ENCODE data around the gene CA10. TPM values are rescaled to one million over a fixed set of nuclear protein-coding genes. Genes with fewer than 3 reads are reported as not detected.

Gene CA10
- total RNA-seq, 6 experiments from 2014 or later = not detected

DNA sequence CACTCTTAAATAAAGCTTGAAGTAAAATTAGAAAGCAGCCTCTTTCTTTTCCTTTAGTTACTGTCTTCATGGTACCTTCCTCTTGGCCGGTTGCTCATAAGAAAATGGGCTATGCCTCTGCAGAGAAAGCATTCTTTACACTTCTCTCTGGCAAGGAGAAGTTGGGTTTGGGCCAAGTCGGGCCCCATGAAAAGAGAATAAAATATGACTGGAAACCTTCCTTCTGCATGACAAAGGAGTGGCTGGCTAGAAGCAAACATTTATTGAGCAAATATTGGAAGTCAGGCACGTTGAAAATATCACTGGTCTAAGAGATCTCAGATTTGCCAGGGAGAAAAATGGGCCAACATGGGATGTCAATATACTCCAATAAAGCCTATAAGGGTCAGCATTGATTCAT is 126.1 kb downstream of the CA10 start:
- Mint-ChIP-seq H3K27ac (no peak overlapping the region), H3K27me3 (ENCODE audit: insufficient read depth) (no peaks in the 10 kb centered on the region), H3K36me3 (ENCODE audit: low read depth) (no peaks in the 10 kb centered on the region), H3K4me1 (ENCODE audit: low read depth) (peaks cover 6% of the 10 kb centered on the region; the same call in 1 of the 2 replicates), H3K4me3 (no peak overlapping the region), H3K9me3 (peaks cover 39% of the 10 kb centered on the region)
- no peak for DNase-seq
- TF ChIP-seq CTCF (IDR thresholded peaks at IDR 0.05) = no peak

- no peak for TF ChIP-seq CTCF (IDR thresholded peaks at IDR 0.05)
- no peak overlapping the region for H3K27ac Mint-ChIP-seq
Observed at GRCh38 chr17:52030052-52030451, 128.5 kb downstream of the CA10 start.

DNA sequence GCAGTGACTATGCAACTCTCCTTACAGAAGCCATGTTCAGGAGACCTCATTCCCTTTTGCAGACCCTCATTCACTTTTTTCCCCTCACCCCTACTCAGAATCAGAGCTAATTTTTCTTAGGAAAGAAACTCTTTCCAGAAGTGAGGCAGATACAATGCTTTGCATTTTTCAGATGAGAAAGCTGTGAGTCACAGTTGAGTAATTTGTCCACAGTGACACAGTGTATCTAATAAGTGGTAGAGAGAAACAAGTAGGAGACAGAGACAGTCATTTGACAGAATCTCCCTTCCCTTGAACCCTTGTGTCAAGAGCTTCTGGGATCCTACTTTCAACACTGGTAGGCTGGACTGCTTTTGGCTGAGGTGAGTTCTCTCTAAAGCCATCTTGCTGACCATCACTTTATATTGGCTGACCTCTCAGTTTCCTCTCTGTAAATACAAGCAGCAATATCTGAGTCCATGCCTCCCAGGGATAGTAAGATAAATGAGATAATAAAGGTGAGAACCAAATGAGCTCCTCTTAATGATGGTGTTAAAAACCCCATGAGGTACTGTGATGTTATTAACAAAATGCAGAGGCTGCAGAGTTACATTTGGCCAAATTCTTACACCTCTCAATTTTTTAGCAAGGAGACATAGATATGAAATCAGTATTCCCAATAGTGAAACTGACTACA is 130.8 kb downstream of the CA10 start:
- Mint-ChIP-seq H3K27ac (no peak overlapping the region), H3K4me1 (ENCODE audit: low read depth) (peaks cover 9% of the 10 kb centered on the region; the same call in 1 of the 2 replicates), H3K27me3 (ENCODE audit: insufficient read depth) (no peaks in the 10 kb centered on the region), H3K36me3 (ENCODE audit: low read depth) (no peaks in the 10 kb centered on the region), H3K4me3 (no peak overlapping the region), H3K9me3 (peaks cover 14% of the 10 kb centered on the region)
- TF ChIP-seq CTCF (IDR thresholded peaks at IDR 0.05) = no peak
- DNase-seq = peak; percentile 32

More at GRCh38 chr17:52030052-52030451, 128.5 kb downstream of the CA10 start:
- Mint-ChIP-seq H3K36me3 (ENCODE audit: low read depth) (no peaks in the 10 kb centered on the region), H3K4me1 (ENCODE audit: low read depth) (peaks cover 9% of the 10 kb centered on the region; the same call in 1 of the 2 replicates), H3K4me3 (no peak overlapping the region), H3K9me3 (peaks cover 26% of the 10 kb centered on the region), H3K27me3 (ENCODE audit: insufficient read depth) (no peaks in the 10 kb centered on the region)
- DNase-seq = no peak

DNA sequence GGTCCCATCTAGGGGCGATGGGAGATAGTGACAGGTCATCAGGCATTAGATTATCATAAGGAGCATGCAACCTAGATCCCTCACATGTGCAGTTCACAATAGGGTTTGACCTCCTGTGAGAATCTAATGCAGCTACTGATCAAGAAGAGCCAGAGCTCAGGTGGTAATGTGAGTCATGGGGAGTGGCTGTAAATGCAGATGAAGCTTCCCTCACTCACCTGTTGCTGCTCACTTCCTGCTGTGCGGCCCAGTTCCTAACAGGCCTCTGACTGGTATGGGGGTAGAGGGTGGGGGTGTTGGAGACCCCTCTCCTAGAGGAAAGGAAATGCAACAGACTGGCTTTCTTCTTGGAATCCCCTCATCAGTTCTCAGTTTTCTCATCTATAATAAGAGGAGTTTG is 131.4 kb downstream of the CA10 start:
- no peak for TF ChIP-seq CTCF (IDR thresholded peaks at IDR 0.05)
- Mint-ChIP-seq H3K36me3 (ENCODE audit: low read depth) (no peaks in the 10 kb centered on the region), H3K4me3 (no peak overlapping the region), H3K27me3 (ENCODE audit: insufficient read depth) (no peaks in the 10 kb centered on the region), H3K27ac (no peak overlapping the region), H3K4me1 (ENCODE audit: low read depth) (peaks cover 9% of the 10 kb centered on the region; the same call in 1 of the 2 replicates), H3K9me3 (peaks cover 17% of the 10 kb centered on the region)
- DNase-seq = no peak

DNA sequence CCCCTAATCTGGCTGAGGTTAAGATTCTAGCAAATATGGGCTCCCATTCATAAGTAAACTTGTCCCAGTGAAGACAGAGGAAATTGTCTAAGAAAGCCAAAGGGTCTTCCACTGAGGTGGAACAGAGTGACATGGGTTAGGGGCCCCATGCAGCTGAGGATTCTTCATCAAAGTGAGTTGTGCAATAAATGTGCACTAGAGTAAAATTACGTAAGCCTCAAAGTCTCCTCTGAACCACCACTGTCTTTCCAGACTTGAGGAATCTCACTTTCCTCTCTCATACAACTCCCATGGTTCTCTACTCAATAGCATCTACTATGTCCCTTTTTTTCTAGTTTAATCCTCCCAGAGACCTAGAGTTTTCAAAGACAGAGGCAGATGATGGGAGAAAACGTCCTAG is 132.4 kb downstream of the CA10 start:
- no peak overlapping the region for H3K4me3 Mint-ChIP-seq
- no peak overlapping the region for H3K27ac Mint-ChIP-seq
- no peak for TF ChIP-seq CTCF (IDR thresholded peaks at IDR 0.05)
- H3K36me3 Mint-ChIP-seq (ENCODE audit: low read depth) = no peaks in the 10 kb centered on the region
- no peak for DNase-seq
- H3K4me1 Mint-ChIP-seq (ENCODE audit: low read depth) = peaks cover 9% of the 10 kb centered on the region; the same call in 1 of the 2 replicates
- H3K9me3 Mint-ChIP-seq = peaks cover 21% of the 10 kb centered on the region
- H3K27me3 Mint-ChIP-seq (ENCODE audit: insufficient read depth) = no peaks in the 10 kb centered on the region
